Activated T-helper 17 cell treated with anti-CD3 and anti-CD28 coated beads, Interleukin-2, amount 50 U/mL, for 72 hours (primary cell): ENCODE measurements around the gene LFNG. TPM values are rescaled to one million over a fixed set of nuclear protein-coding genes. Genes with fewer than 3 reads are reported as not detected.

Experiments used
- ATAC-seq: fragments of 150-1000 bp; cut with Tn5 transposase; replicated peaks from 2 replicates; pipeline ENCODE4 v1.10.0; 2021; ENCODE audit warnings: mild to moderate bottlenecking, moderate library complexity
- H3K27ac Mint-ChIP-seq: one replicate; pipeline ENCODE4 v1.8.0; 2022; ENCODE audit warnings: mixed read lengths
- H3K27me3 Mint-ChIP-seq: one replicate; pipeline ENCODE4 v1.8.0; 2022; ENCODE audit warnings: mixed read lengths
- H3K36me3 Mint-ChIP-seq: one replicate; pipeline ENCODE4 v1.8.0; 2022; ENCODE audit warnings: low read depth, mild to moderate bottlenecking, mixed read lengths
- H3K4me1 Mint-ChIP-seq: one replicate; pipeline ENCODE4 v1.8.0; 2022; ENCODE audit warnings: mixed read lengths
- H3K4me3 Mint-ChIP-seq: one replicate; pipeline ENCODE4 v1.8.0; 2022; ENCODE audit warnings: mild to moderate bottlenecking, mixed read lengths
- H3K9me3 Mint-ChIP-seq: one replicate; pipeline ENCODE4 v1.8.0; 2022; ENCODE audit warnings: mixed read lengths
- total RNA-seq, 2 donors: library from RNA; stranded (reverse); gene quantifications; one replicate each; pipeline ENCODE4 v1.2.3, GENCODE V29; 2022

LFNG gene
- total RNA-seq, 2 donors from 2014 or later, result 42.6 to 48.8 TPM

- Mint-ChIP-seq H3K27ac (no peak overlapping the region), H3K9me3 (no peaks in the 10 kb centered on the region), H3K4me1 (peaks cover 9% of the 10 kb centered on the region)
Observed at GRCh38 chr7:2514473-2515423, 4.8 kb upstream of the LFNG start.

DNA sequence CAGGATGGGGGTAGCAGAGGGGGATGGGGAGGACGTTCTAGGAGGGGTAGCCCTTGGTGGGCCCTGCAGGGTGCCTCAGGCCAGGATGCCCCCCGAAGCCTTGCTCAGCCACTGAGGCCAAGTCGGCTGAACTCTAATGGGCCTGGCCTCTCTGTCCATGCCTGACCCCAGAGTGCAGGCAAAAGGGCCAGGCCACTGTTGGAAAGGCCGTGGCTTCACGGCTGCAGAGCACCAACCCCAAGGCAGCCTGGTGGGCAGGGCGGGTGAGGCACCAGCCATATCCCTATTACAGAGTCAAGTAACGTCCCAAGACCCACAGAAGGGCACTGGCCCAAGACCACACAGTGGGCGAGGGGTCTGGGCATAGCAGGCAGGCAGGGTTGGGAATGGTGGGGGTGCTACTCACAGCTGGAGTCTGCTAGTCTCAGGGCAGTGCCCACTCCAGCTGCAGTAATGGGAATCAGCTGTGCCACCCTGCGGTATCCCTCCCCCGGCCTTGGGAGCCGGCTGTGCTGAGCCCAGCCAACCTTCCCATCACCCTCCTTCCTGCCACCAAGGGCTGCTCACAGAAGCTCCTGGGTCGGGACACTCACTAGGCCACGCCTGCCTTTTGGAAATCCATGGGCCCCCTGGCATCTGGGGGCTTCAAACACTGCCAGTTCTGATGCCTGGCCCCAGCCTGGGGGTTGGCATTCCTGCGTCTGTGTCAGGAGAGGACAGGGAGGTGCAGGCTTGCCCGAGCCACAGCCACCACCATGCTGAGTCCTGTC, 4.0 kb upstream of the LFNG start:
- H3K27ac Mint-ChIP-seq, result no peak overlapping the region
- peaks cover 9% of the 10 kb centered on the region for H3K4me1 Mint-ChIP-seq
- ATAC-seq, result no peak
- H3K36me3 Mint-ChIP-seq, result peaks cover 6% of the 10 kb centered on the region
- H3K27me3 Mint-ChIP-seq, result no peaks in the 10 kb centered on the region
- H3K4me3 Mint-ChIP-seq, result no peak overlapping the region
- H3K9me3 Mint-ChIP-seq, result no peaks in the 10 kb centered on the region

More at GRCh38 chr7:2514473-2515423, 4.8 kb upstream of the LFNG start:
- no peak for ATAC-seq
- Mint-ChIP-seq H3K36me3 (no peaks in the 10 kb centered on the region), H3K4me3 (no peak overlapping the region), H3K27me3 (no peaks in the 10 kb centered on the region)

DNA sequence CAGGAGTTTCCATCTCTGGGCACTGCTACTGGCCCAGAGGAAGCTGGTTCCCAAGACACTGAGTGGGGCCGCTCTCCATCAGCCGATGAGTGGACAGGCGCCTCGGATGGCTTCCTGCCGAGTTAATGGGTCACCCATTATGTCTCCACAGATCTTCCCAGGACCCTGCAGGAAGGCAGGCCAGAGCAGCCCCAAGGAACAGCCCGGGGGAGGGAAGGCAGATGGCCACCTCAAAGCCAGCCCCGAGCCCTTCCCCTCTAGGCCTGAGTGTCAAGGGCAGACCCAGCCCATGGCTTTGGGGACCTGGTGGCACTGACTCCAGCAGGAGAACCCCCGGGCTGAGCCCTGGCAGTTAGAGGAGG, 3.4 kb upstream of the LFNG start:
- no peaks in the 10 kb centered on the region for H3K27me3 Mint-ChIP-seq
- peaks cover 9% of the 10 kb centered on the region for H3K36me3 Mint-ChIP-seq
- peaks cover 9% of the 10 kb centered on the region for H3K4me1 Mint-ChIP-seq
- no peak overlapping the region for H3K27ac Mint-ChIP-seq
- no peak overlapping the region for H3K4me3 Mint-ChIP-seq
- no peaks in the 10 kb centered on the region for H3K9me3 Mint-ChIP-seq
- ATAC-seq, result no peak

DNA sequence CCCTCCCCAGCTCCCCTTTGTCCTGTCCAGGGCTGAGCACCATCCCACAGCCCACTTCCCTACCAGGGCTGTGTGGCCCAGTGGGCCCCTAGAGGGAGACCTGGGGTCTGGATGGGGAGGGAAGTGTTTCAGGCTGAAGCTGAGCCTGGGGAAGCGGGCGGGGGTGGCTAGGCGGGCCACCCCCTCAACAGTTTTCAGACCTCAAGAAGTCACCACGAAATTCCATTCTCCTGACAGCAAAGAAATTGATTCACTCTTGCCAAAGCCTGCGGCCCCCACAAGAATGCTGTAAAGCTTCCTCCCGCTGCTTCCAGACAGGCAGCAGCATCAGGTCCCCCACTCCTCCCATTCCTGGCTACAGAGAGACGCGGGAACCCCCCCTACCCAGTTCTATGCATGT, 2.5 kb upstream of the LFNG start:
- Mint-ChIP-seq H3K4me1 (peaks cover 9% of the 10 kb centered on the region), H3K27ac (no peak overlapping the region), H3K27me3 (no peaks in the 10 kb centered on the region), H3K9me3 (no peaks in the 10 kb centered on the region), H3K36me3 (peaks cover 15% of the 10 kb centered on the region), H3K4me3 (no peak overlapping the region)
- no peak for ATAC-seq

DNA sequence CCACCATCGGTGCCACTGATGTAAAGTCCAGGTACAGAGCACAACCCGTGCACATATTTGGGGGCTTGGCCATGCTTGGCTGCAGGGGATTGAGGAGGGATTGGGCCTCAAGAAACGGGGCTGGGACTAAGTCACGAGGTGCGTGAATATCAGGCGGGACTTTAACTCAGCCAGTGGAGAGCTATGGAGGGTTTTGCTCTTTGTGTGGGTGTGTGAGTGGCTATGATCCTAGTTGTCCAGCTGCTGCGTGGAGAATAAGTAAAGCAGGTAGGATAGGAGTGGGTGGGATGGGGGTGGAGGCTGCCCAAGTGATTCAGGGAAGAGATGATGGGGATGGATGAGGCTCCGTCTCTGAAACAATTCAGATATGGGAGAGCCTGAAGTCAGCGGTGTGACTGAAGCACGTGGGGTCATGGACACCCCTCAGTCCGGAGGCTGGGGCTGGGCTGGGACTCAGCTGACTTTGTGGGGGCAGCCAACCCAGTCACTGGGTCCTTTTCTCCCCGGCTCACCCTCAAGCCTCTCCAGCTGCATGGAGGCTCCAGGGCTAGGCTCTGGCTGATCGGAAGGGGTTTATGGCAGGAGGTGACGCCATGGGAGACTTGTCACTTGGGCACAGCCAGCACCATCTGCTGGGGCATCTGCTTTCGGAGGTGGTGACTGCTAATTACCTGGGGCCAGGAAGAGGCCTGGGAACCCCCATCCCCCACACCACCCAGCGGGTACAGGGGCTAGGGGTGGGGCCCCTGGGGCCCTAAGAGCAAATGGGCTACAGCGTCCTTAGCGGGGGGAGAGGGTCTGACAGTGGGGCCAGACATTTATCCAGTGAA, 1.7 kb upstream of the LFNG start:
- H3K4me1 Mint-ChIP-seq, result peaks cover 7% of the 10 kb centered on the region
- no peaks in the 10 kb centered on the region for H3K9me3 Mint-ChIP-seq
- H3K4me3 Mint-ChIP-seq, result peak overlapping the region; percentile 61
- no peak for ATAC-seq
- no peaks in the 10 kb centered on the region for H3K27me3 Mint-ChIP-seq
- no peak overlapping the region for H3K27ac Mint-ChIP-seq
- peaks cover 22% of the 10 kb centered on the region for H3K36me3 Mint-ChIP-seq

- Mint-ChIP-seq H3K27me3 (no peaks in the 10 kb centered on the region), H3K9me3 (no peaks in the 10 kb centered on the region), H3K4me1 (peaks cover 6% of the 10 kb centered on the region), H3K36me3 (peaks cover 26% of the 10 kb centered on the region), H3K4me3 (peak overlapping the region; percentile 61), H3K27ac (no peak overlapping the region)
- ATAC-seq, result no peak
Observed at GRCh38 chr7:2518737-2519118, 846 bp upstream of the LFNG start.

DNA sequence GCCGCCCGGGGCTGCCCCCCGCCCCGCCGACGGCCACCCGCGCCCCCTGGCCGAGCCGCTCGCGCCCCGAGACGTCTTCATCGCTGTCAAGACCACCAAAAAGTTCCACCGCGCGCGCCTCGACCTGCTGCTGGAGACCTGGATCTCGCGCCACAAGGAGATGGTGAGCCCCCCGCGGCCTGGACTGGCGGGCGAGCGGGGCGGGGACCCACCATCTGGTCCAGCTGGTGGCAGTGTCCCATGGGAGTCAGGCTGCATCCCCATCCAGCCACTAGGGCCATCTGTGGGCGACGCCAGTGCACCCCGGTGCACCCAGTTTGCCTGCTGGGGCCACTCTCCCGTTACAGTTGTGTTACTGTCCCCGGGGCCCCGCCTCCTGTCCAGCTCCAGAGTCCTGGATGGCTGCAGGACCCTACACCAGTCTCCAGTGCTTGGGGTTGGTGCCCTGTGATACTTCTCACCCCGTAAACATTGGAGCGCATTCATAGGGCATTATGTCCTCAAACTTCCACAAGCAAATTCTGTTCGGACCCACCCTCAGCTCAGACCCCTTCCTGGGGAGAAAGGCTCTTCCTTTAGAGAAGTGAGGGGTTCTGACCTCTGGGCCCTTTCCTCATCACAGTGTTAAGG, 672 bp downstream of the LFNG start:
- Mint-ChIP-seq H3K4me1 (peaks cover 6% of the 10 kb centered on the region), H3K9me3 (no peaks in the 10 kb centered on the region), H3K4me3 (peak overlapping the region; percentile 87), H3K36me3 (peaks cover 26% of the 10 kb centered on the region), H3K27me3 (no peaks in the 10 kb centered on the region), H3K27ac (peak overlapping the region; percentile 76)
- ATAC-seq, result peak; percentile 11

DNA sequence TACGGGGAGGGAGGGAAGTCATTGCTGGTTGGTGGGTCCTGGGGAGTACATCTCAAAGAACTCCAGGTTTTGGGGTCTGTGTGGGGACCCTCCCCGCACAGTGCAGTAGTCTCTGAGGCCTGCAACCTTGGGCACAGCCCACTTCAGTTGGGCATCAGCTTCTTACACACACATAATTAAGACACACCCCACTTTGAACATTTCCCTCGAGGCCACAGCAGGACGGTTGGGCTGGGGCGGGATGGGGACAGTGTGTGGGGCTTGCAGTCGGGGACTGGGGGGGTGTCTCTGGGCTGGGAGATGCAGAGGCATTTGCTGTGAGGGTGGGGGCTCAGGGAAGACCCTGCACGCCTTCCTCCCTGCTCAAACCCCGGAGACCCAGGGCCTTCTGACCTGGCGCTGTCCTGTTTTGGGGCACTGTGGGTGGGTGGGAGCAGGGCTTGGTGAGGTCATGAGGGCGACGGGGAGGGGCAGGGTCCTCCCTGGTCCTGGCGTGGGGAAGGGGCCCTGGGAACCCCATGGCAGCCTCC, 1.3 kb downstream of the LFNG start:
- H3K27me3 Mint-ChIP-seq, result no peaks in the 10 kb centered on the region
- no peak for ATAC-seq
- H3K4me3 Mint-ChIP-seq, result peak overlapping the region; percentile 87
- peaks cover 30% of the 10 kb centered on the region for H3K36me3 Mint-ChIP-seq
- H3K27ac Mint-ChIP-seq, result peak overlapping the region; percentile 76
- H3K9me3 Mint-ChIP-seq, result no peaks in the 10 kb centered on the region
- H3K4me1 Mint-ChIP-seq, result peaks cover 6% of the 10 kb centered on the region

DNA sequence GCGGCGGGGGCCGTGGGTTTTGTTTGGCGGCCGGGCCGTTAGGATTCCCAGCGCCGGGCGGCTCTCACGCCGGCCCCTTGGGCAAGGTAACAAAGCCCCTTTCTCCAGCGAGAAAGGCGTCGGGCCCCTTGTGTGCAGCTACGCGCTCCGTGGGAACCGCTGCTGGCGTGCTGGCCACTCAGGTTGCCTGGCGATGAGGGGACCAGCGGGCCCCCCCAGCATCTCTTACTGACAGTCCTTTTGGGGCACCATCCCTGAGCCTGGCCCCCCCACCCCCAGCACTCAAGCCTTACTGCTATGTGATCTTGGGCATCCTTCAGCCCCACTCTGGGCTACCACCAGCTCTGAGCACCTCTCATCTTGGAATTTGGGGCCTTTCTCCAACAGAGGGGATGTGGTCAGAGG, 1.8 kb downstream of the LFNG start:
- H3K4me1 Mint-ChIP-seq, result peaks cover 6% of the 10 kb centered on the region
- ATAC-seq, result peak; percentile 0
- peak overlapping the region; percentile 87 for H3K4me3 Mint-ChIP-seq
- H3K36me3 Mint-ChIP-seq, result peaks cover 35% of the 10 kb centered on the region
- H3K27ac Mint-ChIP-seq, result peak overlapping the region; percentile 76
- no peaks in the 10 kb centered on the region for H3K9me3 Mint-ChIP-seq
- H3K27me3 Mint-ChIP-seq, result no peaks in the 10 kb centered on the region

DNA sequence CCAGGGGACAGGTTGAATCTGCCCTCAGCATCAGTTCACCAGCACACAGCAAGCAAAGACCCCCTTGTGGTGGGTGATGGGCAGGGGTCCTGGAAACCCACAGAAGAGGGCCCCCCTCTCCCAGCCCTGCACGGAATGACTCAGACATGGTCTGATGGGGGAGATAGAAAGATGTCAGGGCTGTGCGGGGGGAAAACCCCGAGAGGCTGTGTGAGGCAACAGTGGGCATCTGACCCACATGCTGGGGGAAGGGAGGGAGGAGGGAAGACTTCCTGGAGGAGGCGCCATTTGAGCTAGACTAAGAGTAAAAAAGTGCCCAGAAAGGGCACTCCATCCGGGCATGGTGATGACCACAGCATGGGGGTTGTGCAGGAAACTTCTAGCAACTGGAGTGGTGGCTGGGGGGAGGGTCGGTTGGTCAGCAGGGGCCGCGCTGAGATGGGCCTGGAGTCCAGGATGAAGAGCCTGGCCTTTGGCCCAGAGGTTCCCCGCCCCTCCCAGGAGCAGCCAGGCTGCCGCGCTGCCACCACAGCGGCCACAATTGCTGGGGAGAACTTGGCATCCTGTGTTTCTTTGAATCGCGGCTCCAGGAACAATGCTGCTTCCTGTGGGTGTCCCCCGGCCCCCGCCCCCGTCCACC, 2.5 kb downstream of the LFNG start:
- Mint-ChIP-seq H3K27me3 (no peaks in the 10 kb centered on the region), H3K27ac (peak overlapping the region; percentile 76), H3K4me3 (peak overlapping the region; percentile 87), H3K36me3 (peaks cover 37% of the 10 kb centered on the region), H3K4me1 (peaks cover 6% of the 10 kb centered on the region), H3K9me3 (no peaks in the 10 kb centered on the region)
- peak; percentile 64 for ATAC-seq

DNA sequence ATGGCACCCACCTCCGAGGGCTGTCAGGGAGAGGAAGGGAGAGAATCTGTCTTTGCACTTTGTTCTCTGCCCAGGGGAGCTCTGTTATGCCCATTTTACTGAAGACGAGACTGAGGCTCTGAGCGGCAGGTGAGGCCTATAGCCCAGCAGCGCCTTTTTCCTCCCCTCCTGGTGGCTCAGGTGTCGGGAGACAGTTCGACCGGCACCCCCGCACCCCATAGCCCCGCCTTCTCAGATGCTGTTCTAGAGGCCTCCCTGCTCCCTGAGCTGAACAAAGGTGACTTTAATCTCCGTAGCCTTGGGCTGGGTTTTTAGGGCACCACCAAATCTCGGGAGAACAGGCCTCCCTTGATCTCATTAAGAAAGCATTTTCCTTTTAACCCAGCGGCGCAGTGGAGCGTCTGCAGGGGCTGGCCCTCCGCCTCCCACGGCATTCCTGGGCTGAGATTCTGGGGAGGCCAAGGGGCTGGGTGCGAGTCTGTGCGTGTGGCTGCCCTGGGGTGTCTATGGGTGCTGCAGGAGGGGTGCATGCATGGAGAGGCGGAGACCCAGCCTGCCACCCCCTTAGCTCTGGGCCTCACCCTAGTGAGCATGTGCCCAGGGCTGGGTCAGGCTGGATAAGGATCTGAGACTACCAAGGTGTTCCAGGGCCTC, 3.3 kb downstream of the LFNG start:
- H3K27ac Mint-ChIP-seq, result peak overlapping the region; percentile 76
- H3K27me3 Mint-ChIP-seq, result no peaks in the 10 kb centered on the region
- H3K9me3 Mint-ChIP-seq, result no peaks in the 10 kb centered on the region
- H3K36me3 Mint-ChIP-seq, result peaks cover 44% of the 10 kb centered on the region
- ATAC-seq, result peak; percentile 8
- peak overlapping the region; percentile 87 for H3K4me3 Mint-ChIP-seq
- H3K4me1 Mint-ChIP-seq, result peaks cover 10% of the 10 kb centered on the region

- Mint-ChIP-seq H3K27me3 (no peaks in the 10 kb centered on the region), H3K4me1 (peaks cover 16% of the 10 kb centered on the region), H3K9me3 (no peaks in the 10 kb centered on the region), H3K27ac (no peak overlapping the region), H3K36me3 (peaks cover 50% of the 10 kb centered on the region), H3K4me3 (peak overlapping the region; percentile 87)
- ATAC-seq, result no peak
Observed at GRCh38 chr7:2523461-2523936, 3.9 kb downstream of the LFNG start.
